Stimulated activated CD8-positive, alpha-beta memory T cell treated with anti-CD3 and anti-CD28 coated beads, Interleukin-12 subunit alpha, Interleukin-12 subunit beta, amount 100 ng/mL, for 24 hours (primary cell): Measurements from ENCODE around the gene TP63.
"Not testable (repeated sequence)": the region's sequence is repeated elsewhere in the genome, so short reads cannot be mapped to it uniquely, and the experiment has no call there.

Source experiments
- DNase-seq: peaks from one replicate; pipeline ENCODE4 v3.0.0-alpha.2; 2020; ENCODE audit errors: extremely low read depth

Gene TP63

DNA sequence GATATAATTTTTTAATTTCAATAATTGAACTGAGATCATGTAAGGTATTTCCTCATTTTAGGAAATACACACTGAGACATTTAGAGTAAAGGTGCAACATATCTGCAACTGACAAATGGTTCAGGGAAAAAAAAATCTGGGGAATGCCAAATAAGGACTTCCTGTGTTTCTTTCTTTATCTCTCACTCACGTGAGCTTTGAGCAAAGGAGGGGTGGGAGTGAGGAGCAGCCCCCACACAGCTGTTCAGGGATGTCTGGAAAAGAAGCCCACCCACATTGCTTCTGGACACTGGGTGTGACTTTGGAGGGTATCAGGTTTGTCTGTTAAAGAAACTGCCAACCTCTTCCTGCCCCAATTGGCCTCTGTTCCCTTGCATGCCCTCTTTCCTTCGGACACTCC lies 5.6 kb upstream of the TP63 start:
- no peak for DNase-seq

GRCh38 chr3:189626286-189626685 lies 4.9 kb upstream of the TP63 start:
- no peak for DNase-seq

GRCh38 chr3:189629803-189630455 lies 1.3 kb upstream of the TP63 start:
- DNase-seq, result no peak

- no peak for DNase-seq
These were observed 319 bp upstream of the TP63 start for GRCh38 chr3:189630767-189631372.

- DNase-seq, result no peak
These were observed 220 bp downstream of the TP63 start for GRCh38 chr3:189631409-189631808.

DNA sequence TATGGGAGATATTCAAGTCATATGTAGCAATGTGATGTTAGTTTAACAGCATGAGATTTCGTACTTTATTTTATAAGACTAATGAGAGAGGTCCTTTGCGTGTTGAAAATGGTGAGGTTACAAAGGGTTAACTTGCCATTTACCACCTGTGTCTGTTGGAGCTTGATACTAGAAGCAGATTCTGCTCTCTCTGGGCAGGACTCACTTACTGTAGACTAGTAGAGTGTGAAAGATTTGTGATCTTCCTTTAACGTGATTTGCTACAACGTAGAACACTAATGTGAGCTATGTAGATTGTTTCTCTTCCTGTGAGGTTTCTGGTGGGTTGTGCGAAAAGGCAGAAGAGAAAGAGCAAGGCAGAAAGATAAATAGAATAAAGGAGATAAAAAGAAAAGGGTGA lies 1.1 kb downstream of the TP63 start:
- no peak for DNase-seq

GRCh38 chr3:189635339-189635738 lies 4.2 kb downstream of the TP63 start:
- no peak for DNase-seq

DNA sequence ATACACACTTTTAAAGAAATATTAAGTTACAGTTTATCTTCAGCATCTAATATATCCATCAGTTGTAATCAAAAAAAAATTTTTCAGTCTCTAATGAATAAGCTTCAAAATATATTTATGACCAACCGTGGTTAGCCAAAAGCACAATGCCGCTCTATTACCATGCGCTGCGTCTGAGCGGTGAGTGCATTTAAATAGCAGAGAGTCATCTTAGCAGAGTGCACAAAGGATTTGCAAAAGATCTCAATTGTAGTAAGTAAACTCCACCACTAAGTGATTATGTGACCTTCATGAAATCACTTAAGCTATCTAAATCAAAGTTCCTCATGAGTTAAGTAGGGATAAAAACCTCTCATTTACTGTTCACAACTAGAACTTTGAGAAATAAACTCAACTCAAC lies 4.9 kb downstream of the TP63 start:
- DNase-seq, result no peak

DNA sequence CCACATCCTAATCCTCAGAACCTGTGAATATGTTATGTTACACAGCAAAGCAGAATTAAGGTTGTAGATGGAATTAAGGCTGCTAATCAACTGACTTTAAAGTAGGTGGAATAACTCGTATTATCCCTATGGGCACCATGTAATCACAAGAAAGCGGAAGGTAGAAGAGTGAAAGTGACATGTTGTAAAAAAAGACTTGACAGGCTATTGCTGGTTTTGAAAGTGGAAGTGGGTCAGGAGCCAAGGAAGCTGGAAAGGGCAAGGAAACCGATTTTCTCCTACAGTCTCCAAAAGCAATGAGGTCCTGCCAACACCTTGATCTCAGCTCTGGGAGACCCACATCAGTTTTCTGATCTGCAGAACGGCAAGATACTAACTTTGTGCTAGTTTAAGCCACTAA lies 6.6 kb downstream of the TP63 start:
- DNase-seq, result no peak

- DNase-seq, result no peak
These were observed 7.3 kb downstream of the TP63 start for GRCh38 chr3:189638276-189639031.

DNA sequence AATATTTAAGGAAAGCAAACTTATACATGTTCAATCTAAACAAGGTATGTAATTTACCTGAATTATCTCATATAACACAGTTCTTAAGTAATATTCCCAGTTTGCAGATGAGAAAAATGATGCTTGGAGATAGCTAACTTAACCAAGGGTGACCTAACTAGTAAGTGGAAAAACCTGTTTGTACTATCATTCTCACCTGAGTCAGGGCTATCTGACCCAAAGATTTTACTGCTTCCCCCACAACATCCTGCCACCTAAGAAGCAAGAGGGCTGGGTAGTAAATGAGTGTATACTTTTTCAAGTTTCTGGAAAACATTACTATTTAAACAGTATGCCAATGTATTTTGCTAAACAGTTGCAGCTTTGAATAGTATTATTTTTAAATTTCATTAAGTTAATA lies 10.6 kb downstream of the TP63 start:
- no peak for DNase-seq

GRCh38 chr3:189646853-189647542 lies 15.8 kb downstream of the TP63 start:
- no peak for DNase-seq

DNA sequence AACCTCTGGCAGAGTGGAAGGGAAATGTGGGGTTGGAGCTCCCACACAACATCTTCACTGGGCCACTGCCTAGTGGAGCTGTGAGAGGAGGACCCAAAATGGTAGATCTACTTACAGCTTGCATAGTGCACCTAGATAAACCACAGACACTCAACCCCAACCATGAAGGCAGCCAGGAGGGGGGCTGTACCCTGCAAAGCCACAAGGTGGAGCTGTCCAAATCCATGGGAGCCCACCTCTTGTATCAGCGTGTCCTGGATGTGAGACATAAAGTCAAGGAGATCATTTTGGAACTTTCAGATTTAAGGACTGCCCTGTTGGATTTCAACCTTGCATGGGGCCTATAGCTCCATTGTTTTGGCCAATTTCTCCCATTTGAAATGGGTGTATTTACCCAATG lies 20.9 kb downstream of the TP63 start:
- DNase-seq, result no peak

DNA sequence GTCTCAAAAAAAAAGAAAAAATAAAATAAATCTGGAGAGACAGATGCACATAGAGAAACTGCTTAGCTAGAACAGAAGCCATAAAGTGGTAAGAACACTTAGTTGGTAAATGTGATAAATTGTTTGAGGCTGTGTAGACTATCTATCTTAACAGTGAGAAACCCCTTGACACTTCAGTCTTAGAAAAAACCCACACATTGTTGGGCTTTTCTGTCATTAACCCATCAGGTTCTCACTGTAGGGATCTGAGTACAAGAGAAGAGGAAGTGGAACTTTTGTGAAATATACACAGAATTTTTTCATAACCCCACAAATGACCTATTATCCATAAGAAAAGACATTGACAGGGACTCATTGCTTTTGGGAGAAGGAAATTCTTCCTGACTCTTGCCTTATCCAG lies 24.4 kb downstream of the TP63 start:
- no peak for DNase-seq

DNA sequence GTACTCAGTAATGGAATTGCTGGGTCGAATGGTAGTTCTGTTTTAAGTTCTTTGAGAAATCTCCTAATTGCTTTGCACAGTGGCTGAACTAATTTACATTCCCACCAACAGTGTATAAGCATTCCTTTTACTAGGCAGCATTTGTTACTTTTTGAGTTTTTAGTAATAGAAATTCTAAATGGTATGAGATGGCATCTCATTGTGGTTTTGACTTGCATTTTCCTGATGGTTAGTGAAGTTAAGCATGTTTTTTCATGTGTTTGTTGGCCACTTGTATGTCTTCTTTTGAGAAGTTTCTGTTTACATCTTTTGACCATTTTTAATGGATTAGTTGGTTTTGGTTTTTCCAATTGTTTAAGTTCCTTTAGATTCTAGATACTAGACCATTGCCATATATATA lies 28.4 kb downstream of the TP63 start:
- DNase-seq, result no peak

- DNase-seq, result no peak
These were observed 33.1 kb downstream of the TP63 start for GRCh38 chr3:189664311-189664710.

DNA sequence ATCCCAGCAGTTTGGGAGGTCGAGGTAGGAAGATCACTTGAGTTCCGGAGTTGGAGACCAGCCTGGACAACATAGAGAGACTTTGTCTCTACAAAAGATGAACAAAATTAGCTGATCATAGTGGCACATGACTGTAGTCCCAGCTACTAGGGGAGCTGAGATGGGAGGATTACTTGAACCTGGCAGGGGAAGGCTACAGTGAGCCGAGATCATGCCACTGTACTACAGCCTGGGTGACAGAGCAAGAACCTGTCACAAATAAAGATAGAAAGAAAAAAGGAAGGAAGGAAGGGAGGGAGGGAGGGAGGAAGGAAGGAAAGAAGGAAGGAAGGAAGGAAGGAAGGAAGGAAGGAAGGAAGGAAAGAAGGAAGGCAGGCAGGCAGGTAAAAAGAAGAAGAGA lies 41.2 kb downstream of the TP63 start:
- DNase-seq, result not testable (repeated sequence)

DNA sequence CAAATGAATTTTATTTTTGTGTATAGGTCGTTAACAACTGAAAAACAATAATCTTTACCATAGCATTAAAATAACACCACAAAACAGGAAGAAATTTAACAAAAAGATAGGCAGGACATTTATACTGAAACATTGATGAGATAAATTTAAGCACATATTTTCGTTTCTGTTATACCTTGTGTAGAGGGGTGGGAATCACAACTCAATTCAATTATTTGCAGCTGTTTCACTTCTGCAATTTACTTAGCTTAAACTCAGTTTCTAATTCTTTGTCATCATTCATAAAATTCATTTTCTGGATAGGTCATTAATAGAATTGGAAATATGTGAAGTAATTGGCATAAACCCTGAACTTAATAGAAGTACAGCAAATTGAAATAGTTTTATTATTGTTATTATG lies 42.3 kb downstream of the TP63 start:
- no peak for DNase-seq

- no peak for DNase-seq
These were observed 43.2 kb downstream of the TP63 start for GRCh38 chr3:189674249-189674913.

DNA sequence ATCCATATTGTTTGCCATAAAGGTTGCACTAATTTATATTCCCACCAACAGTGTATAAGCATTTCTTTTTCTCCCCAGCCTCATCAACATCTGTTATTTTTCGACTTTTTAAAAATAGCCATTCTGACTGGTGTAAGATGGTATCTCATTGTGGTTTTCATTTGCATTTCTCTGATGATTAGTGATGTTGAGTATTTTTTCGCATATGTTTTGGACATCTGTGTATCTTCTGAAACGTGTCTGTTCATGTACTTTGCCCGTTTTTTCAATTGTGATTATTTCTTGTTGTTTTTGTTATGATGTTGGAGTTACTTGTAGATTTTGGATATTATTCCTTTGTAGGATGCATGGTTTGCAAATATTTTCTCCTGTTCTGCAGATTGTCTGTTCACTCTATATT lies 46.5 kb downstream of the TP63 start:
- no peak for DNase-seq

- no peak for DNase-seq
These were observed 49.5 kb downstream of the TP63 start for GRCh38 chr3:189680723-189681122.
